ENCODE measurements around the gene COG3.

DNA sequence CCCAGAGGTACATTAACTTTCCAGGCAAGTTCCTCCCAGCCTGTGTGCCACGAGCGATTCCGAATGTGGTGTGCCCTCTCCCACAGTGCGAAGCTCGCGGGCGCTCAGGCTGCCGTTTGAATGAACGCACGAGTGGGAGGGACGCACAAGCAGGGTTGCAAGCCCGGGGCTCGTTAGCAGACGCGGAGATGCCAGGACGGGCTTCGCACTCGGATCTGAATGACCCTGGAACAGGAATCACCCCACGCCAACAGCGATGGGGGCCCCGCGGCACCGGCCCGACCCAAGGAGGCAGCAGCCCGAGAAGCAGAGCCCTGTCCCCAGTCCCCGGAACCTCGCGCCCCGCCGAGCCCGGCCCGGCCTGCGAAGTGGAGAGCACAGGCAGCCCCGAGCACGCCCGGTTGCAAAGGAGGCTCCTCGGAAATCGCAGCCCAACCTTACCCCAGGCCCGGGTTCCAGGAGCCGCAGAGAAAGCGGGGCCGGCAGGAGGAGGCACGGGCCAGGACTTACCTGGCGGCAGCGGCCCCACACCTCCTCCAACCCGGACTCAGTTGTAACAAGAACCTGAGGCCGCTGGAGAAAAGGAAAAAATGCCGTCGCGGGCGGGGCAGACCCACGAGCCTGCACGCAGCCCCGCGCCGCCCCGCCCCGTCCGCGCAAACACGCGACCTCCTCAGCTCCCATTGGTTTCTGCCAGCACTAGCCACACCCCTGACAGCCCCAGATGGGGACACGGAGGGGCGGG lies 46.8 kb upstream of the COG3 start, which contains the start of gene SLC25A30:
- TF ChIP-seq, protein P1, sequence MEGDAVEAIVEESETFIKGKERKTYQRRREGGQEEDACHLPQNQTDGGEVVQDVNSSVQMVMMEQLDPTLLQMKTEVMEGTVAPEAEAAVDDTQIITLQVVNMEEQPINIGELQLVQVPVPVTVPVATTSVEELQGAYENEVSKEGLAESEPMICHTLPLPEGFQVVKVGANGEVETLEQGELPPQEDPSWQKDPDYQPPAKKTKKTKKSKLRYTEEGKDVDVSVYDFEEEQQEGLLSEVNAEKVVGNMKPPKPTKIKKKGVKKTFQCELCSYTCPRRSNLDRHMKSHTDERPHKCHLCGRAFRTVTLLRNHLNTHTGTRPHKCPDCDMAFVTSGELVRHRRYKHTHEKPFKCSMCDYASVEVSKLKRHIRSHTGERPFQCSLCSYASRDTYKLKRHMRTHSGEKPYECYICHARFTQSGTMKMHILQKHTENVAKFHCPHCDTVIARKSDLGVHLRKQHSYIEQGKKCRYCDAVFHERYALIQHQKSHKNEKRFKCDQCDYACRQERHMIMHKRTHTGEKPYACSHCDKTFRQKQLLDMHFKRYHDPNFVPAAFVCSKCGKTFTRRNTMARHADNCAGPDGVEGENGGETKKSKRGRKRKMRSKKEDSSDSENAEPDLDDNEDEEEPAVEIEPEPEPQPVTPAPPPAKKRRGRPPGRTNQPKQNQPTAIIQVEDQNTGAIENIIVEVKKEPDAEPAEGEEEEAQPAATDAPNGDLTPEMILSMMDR (conservative IDR thresholded peaks at IDR 0.05) = no peak; the same call in 1 of the 2 replicates
- peak; percentile 62 for TF ChIP-seq ZFX (IDR thresholded peaks at IDR 0.05)

All from C4-2B (cell line).